ENCODE data around the gene MLYCD.
A peak's percentile ranks its signal among the peaks of the same experiment; 100 is the strongest.

MLYCD gene

GRCh38 chr16:83895243-83895642 is 3.7 kb upstream of the MLYCD start:
- H3K4me3 ChIP-seq (ENCODE audit: insufficient read depth, low read depth, low read length, poor library complexity, severe bottlenecking) = no peak overlapping the region
- H3K4me1 ChIP-seq (ENCODE audit: control insufficient read depth, insufficient read depth, low read length, poor library complexity, severe bottlenecking) = peaks cover 7% of the 10 kb centered on the region
- DNase-seq = no peak
- no peaks in the 10 kb centered on the region for H3K36me3 ChIP-seq (ENCODE audit: control insufficient read depth, insufficient read depth, low read length)
- H3K27ac ChIP-seq (ENCODE audit: insufficient read depth, low read length, poor library complexity, severe bottlenecking) = no peak overlapping the region
- H3K9me3 ChIP-seq (ENCODE audit: control insufficient read depth, low read length) = no peaks in the 10 kb centered on the region
- H3K27me3 ChIP-seq (replicated peaks; ENCODE audit: control insufficient read depth, insufficient read depth, low read length, poor library complexity, severe bottlenecking) = no peaks in the 10 kb centered on the region

GRCh38 chr16:83895942-83896341 is 3.0 kb upstream of the MLYCD start:
- DNase-seq = no peak
- Histone ChIP-seq H3K9me3 (ENCODE audit: control insufficient read depth, low read length) (no peaks in the 10 kb centered on the region), H3K4me1 (ENCODE audit: control insufficient read depth, insufficient read depth, low read length, poor library complexity, severe bottlenecking) (peaks cover 7% of the 10 kb centered on the region), H3K27me3 (replicated peaks; ENCODE audit: control insufficient read depth, insufficient read depth, low read length, poor library complexity, severe bottlenecking) (no peaks in the 10 kb centered on the region), H3K36me3 (ENCODE audit: control insufficient read depth, insufficient read depth, low read length) (no peaks in the 10 kb centered on the region), H3K4me3 (ENCODE audit: insufficient read depth, low read depth, low read length, poor library complexity, severe bottlenecking) (no peak overlapping the region), H3K27ac (ENCODE audit: insufficient read depth, low read length, poor library complexity, severe bottlenecking) (no peak overlapping the region)

- H3K4me1 ChIP-seq (ENCODE audit: control insufficient read depth, insufficient read depth, low read length, poor library complexity, severe bottlenecking) = peaks cover 7% of the 10 kb centered on the region
- H3K27me3 ChIP-seq (replicated peaks; ENCODE audit: control insufficient read depth, insufficient read depth, low read length, poor library complexity, severe bottlenecking) = no peaks in the 10 kb centered on the region
- H3K36me3 ChIP-seq (ENCODE audit: control insufficient read depth, insufficient read depth, low read length) = no peaks in the 10 kb centered on the region
- no peaks in the 10 kb centered on the region for H3K9me3 ChIP-seq (ENCODE audit: control insufficient read depth, low read length)
- H3K4me3 ChIP-seq (ENCODE audit: insufficient read depth, low read depth, low read length, poor library complexity, severe bottlenecking) = peak overlapping the region; percentile 77
- DNase-seq = peak in 2 of 3 donors; percentile 13 to 17
- peak overlapping the region; percentile 31 for H3K27ac ChIP-seq (ENCODE audit: insufficient read depth, low read length, poor library complexity, severe bottlenecking)
Observed at GRCh38 chr16:83899272-83899897, 470 bp downstream of the MLYCD start.

- DNase-seq = no peak
- peaks cover 7% of the 10 kb centered on the region for H3K4me1 ChIP-seq (ENCODE audit: control insufficient read depth, insufficient read depth, low read length, poor library complexity, severe bottlenecking)
- no peaks in the 10 kb centered on the region for H3K9me3 ChIP-seq (ENCODE audit: control insufficient read depth, low read length)
- H3K36me3 ChIP-seq (ENCODE audit: control insufficient read depth, insufficient read depth, low read length) = no peaks in the 10 kb centered on the region
- peak overlapping the region; percentile 77 for H3K4me3 ChIP-seq (ENCODE audit: insufficient read depth, low read depth, low read length, poor library complexity, severe bottlenecking)
- no peak overlapping the region for H3K27ac ChIP-seq (ENCODE audit: insufficient read depth, low read length, poor library complexity, severe bottlenecking)
- H3K27me3 ChIP-seq (replicated peaks; ENCODE audit: control insufficient read depth, insufficient read depth, low read length, poor library complexity, severe bottlenecking) = no peaks in the 10 kb centered on the region
Observed at GRCh38 chr16:83899978-83900377, 1.1 kb downstream of the MLYCD start.

- H3K4me3 ChIP-seq (ENCODE audit: insufficient read depth, low read depth, low read length, poor library complexity, severe bottlenecking) = no peak overlapping the region
- H3K27me3 ChIP-seq (replicated peaks; ENCODE audit: control insufficient read depth, insufficient read depth, low read length, poor library complexity, severe bottlenecking) = no peaks in the 10 kb centered on the region
- H3K27ac ChIP-seq (ENCODE audit: insufficient read depth, low read length, poor library complexity, severe bottlenecking) = no peak overlapping the region
- H3K4me1 ChIP-seq (ENCODE audit: control insufficient read depth, insufficient read depth, low read length, poor library complexity, severe bottlenecking) = peaks cover 7% of the 10 kb centered on the region
- no peak for DNase-seq
- H3K36me3 ChIP-seq (ENCODE audit: control insufficient read depth, insufficient read depth, low read length) = no peaks in the 10 kb centered on the region
- H3K9me3 ChIP-seq (ENCODE audit: control insufficient read depth, low read length) = no peaks in the 10 kb centered on the region
Observed at GRCh38 chr16:83900571-83900970, 1.7 kb downstream of the MLYCD start.

GRCh38 chr16:83901101-83901500 is 2.2 kb downstream of the MLYCD start:
- H3K36me3 ChIP-seq (ENCODE audit: control insufficient read depth, insufficient read depth, low read length) = no peaks in the 10 kb centered on the region
- H3K27me3 ChIP-seq (replicated peaks; ENCODE audit: control insufficient read depth, insufficient read depth, low read length, poor library complexity, severe bottlenecking) = no peaks in the 10 kb centered on the region
- no peak overlapping the region for H3K27ac ChIP-seq (ENCODE audit: insufficient read depth, low read length, poor library complexity, severe bottlenecking)
- H3K4me1 ChIP-seq (ENCODE audit: control insufficient read depth, insufficient read depth, low read length, poor library complexity, severe bottlenecking) = peaks cover 7% of the 10 kb centered on the region
- no peak overlapping the region for H3K4me3 ChIP-seq (ENCODE audit: insufficient read depth, low read depth, low read length, poor library complexity, severe bottlenecking)
- H3K9me3 ChIP-seq (ENCODE audit: control insufficient read depth, low read length) = no peaks in the 10 kb centered on the region
- DNase-seq = no peak

GRCh38 chr16:83903751-83904150 is 4.8 kb downstream of the MLYCD start:
- Histone ChIP-seq H3K4me1 (ENCODE audit: control insufficient read depth, insufficient read depth, low read length, poor library complexity, severe bottlenecking) (peaks cover 7% of the 10 kb centered on the region), H3K27ac (ENCODE audit: insufficient read depth, low read length, poor library complexity, severe bottlenecking) (no peak overlapping the region), H3K4me3 (ENCODE audit: insufficient read depth, low read depth, low read length, poor library complexity, severe bottlenecking) (no peak overlapping the region), H3K27me3 (replicated peaks; ENCODE audit: control insufficient read depth, insufficient read depth, low read length, poor library complexity, severe bottlenecking) (no peaks in the 10 kb centered on the region), H3K36me3 (ENCODE audit: control insufficient read depth, insufficient read depth, low read length) (peaks cover 17% of the 10 kb centered on the region), H3K9me3 (ENCODE audit: control insufficient read depth, low read length) (no peaks in the 10 kb centered on the region)
- no peak for DNase-seq

GRCh38 chr16:83906683-83907082 is 7.8 kb downstream of the MLYCD start:
- DNase-seq = no peak

GRCh38 chr16:83907111-83907510 is 8.2 kb downstream of the MLYCD start:
- H3K4me1 ChIP-seq (ENCODE audit: control insufficient read depth, insufficient read depth, low read length, poor library complexity, severe bottlenecking) = no peaks in the 10 kb centered on the region
- H3K36me3 ChIP-seq (ENCODE audit: control insufficient read depth, insufficient read depth, low read length) = peaks cover 31% of the 10 kb centered on the region
- no peak overlapping the region for H3K27ac ChIP-seq (ENCODE audit: insufficient read depth, low read length, poor library complexity, severe bottlenecking)
- no peaks in the 10 kb centered on the region for H3K27me3 ChIP-seq (replicated peaks; ENCODE audit: control insufficient read depth, insufficient read depth, low read length, poor library complexity, severe bottlenecking)
- H3K4me3 ChIP-seq (ENCODE audit: insufficient read depth, low read depth, low read length, poor library complexity, severe bottlenecking) = no peak overlapping the region
- H3K9me3 ChIP-seq (ENCODE audit: control insufficient read depth, low read length) = no peaks in the 10 kb centered on the region
- DNase-seq = no peak

More at GRCh38 chr16:83906683-83907082, 7.8 kb downstream of the MLYCD start:
- no peak overlapping the region for H3K4me3 ChIP-seq (ENCODE audit: insufficient read depth, low read depth, low read length, poor library complexity, severe bottlenecking)
- no peaks in the 10 kb centered on the region for H3K9me3 ChIP-seq (ENCODE audit: control insufficient read depth, low read length)
- H3K27ac ChIP-seq (ENCODE audit: insufficient read depth, low read length, poor library complexity, severe bottlenecking) = no peak overlapping the region
- H3K4me1 ChIP-seq (ENCODE audit: control insufficient read depth, insufficient read depth, low read length, poor library complexity, severe bottlenecking) = no peaks in the 10 kb centered on the region
- H3K36me3 ChIP-seq (ENCODE audit: control insufficient read depth, insufficient read depth, low read length) = peaks cover 26% of the 10 kb centered on the region
- no peaks in the 10 kb centered on the region for H3K27me3 ChIP-seq (replicated peaks; ENCODE audit: control insufficient read depth, insufficient read depth, low read length, poor library complexity, severe bottlenecking)

- Histone ChIP-seq H3K27ac (ENCODE audit: insufficient read depth, low read length, poor library complexity, severe bottlenecking) (no peak overlapping the region), H3K4me1 (ENCODE audit: control insufficient read depth, insufficient read depth, low read length, poor library complexity, severe bottlenecking) (no peaks in the 10 kb centered on the region), H3K36me3 (ENCODE audit: control insufficient read depth, insufficient read depth, low read length) (peaks cover 37% of the 10 kb centered on the region), H3K9me3 (ENCODE audit: control insufficient read depth, low read length) (no peaks in the 10 kb centered on the region), H3K4me3 (ENCODE audit: insufficient read depth, low read depth, low read length, poor library complexity, severe bottlenecking) (no peak overlapping the region), H3K27me3 (replicated peaks; ENCODE audit: control insufficient read depth, insufficient read depth, low read length, poor library complexity, severe bottlenecking) (no peaks in the 10 kb centered on the region)
- DNase-seq = no peak
Observed at GRCh38 chr16:83907631-83908250, 8.8 kb downstream of the MLYCD start.
